ENCODE measurements around the gene HS6ST3. TPM values are rescaled to one million over a fixed set of nuclear protein-coding genes. Genes with fewer than 3 reads are reported as not detected.

Gene HS6ST3
- total and polyA plus RNA-seq, 9 of the 15 experiments (the other 6 are each of a cell fraction or from before 2014, with no cell fraction given): not detected

DNA sequence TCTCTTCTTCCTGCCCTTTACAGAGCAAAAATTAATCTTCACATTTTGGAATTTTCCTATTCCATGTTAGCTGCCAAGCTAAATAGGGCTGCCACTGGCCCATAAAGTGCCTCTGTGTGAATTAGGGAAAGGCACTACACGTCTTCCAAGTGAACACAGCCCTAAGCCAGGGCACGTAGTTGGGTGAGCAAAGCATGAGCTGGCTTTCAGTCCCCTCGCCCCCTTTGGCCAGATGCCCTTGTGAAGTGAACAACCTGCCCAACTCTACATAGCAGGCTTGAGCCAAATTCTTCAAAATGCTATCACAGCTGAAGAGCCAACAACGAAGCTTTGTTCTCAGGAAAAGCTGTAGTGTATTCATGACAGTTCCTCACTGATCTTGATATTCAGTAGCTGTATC, 691.2 kb downstream of the HS6ST3 start:
- H3K9me1 ChIP-seq (ENCODE audit: control insufficient read depth, insufficient read depth, low read length): no peaks in the 10 kb centered on the region
- H3K4me3 ChIP-seq: no peak overlapping the region
- no peak overlapping the region for H3K9ac ChIP-seq (ENCODE audit: insufficient read depth in 1 of 2, low read depth in 2 of 2, low read length in 2 of 2)
- H3K36me3 ChIP-seq (ENCODE audit: control insufficient read depth, insufficient read depth, low read length): no peaks in the 10 kb centered on the region
- FAIRE-seq (no peak), ATAC-seq (no peak), DNase-seq (ENCODE audit: extremely low read depth in 1 of 4, low spot score in 3 of 4) (no peak)
- no peaks in the 10 kb centered on the region for H3K79me2 ChIP-seq (ENCODE audit: control insufficient read depth, insufficient read depth, low read length)
- in situ Hi-C loops (cut with MboI) (no loop called here), intact Hi-C loops (cut with micrococcal nuclease) (no loop called here)
- no peak overlapping the region for H3K4me2 ChIP-seq (ENCODE audit: insufficient read depth, low read length)
- H3K27me3 ChIP-seq (ENCODE audit: control insufficient read depth in 2 of 2, insufficient read depth in 2 of 2, low read length in 2 of 2): no peaks in the 10 kb centered on the region
- ChIA-PET POLR2A (interaction anchor here (0.7 kb wide), 1 partner anchor 14 kb away, joined by 3 read pairs; no protein-coding TSS in a partner anchor), CTCF (ENCODE audit: low intra/inter-chr PET ratio) (no interaction called here)
- no peak overlapping the region for H3K27ac ChIP-seq (ENCODE audit: extremely low read depth, low read depth, low read length)
- WGBS (ENCODE audit: insufficient coverage, low coverage, missing lambda C conversion rate): 0% methylated on average over 2 of the region's 4 CpGs
- H2AFZ ChIP-seq (ENCODE audit: low read depth, low read length): no peak overlapping the region
- H4K20me1 ChIP-seq (replicated peaks; ENCODE audit: control insufficient read depth, insufficient read depth, low read length): no peaks in the 10 kb centered on the region
- no peaks in the 10 kb centered on the region for H3K4me1 ChIP-seq (replicated peaks in 1 of 2; ENCODE audit: control insufficient read depth in 2 of 2, insufficient read depth in 2 of 2, low read length in 2 of 2)
- no TSS peak for BruUV-seq (replicated peaks)
- no peaks in the 10 kb centered on the region for H3K9me3 ChIP-seq (replicated peaks; ENCODE audit: control insufficient read depth, insufficient read depth, low read depth, low read length)
- TF ChIP-seq, protein P1, sequence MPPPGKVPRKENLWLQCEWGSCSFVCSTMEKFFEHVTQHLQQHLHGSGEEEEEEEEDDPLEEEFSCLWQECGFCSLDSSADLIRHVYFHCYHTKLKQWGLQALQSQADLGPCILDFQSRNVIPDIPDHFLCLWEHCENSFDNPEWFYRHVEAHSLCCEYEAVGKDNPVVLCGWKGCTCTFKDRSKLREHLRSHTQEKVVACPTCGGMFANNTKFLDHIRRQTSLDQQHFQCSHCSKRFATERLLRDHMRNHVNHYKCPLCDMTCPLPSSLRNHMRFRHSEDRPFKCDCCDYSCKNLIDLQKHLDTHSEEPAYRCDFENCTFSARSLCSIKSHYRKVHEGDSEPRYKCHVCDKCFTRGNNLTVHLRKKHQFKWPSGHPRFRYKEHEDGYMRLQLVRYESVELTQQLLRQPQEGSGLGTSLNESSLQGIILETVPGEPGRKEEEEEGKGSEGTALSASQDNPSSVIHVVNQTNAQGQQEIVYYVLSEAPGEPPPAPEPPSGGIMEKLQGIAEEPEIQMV (tag; conservative IDR thresholded peaks at IDR 0.05; ENCODE audit: low read depth): no peak
- TF ChIP-seq SMARCA5 (IDR thresholded peaks at IDR 0.05) (no peak), MTF1 (CRISPR knock-in tag; IDR thresholded peaks at IDR 0.05; ENCODE audit: borderline replicate concordance) (no peak), TAF7 (tag; IDR thresholded peaks at IDR 0.05) (no peak), MEIS2 (IDR thresholded peaks at IDR 0.05; ENCODE audit: partially characterized antibody) (no peak), NUFIP1 (IDR thresholded peaks at IDR 0.05; ENCODE audit: partially characterized antibody) (no peak), ZNF717 (CRISPR knock-in tag; IDR thresholded peaks at IDR 0.05) (no peak), PTTG1 (tag; IDR thresholded peaks at IDR 0.05; ENCODE audit: low read depth) (no peak)
- TF ChIP-seq, protein P2, sequence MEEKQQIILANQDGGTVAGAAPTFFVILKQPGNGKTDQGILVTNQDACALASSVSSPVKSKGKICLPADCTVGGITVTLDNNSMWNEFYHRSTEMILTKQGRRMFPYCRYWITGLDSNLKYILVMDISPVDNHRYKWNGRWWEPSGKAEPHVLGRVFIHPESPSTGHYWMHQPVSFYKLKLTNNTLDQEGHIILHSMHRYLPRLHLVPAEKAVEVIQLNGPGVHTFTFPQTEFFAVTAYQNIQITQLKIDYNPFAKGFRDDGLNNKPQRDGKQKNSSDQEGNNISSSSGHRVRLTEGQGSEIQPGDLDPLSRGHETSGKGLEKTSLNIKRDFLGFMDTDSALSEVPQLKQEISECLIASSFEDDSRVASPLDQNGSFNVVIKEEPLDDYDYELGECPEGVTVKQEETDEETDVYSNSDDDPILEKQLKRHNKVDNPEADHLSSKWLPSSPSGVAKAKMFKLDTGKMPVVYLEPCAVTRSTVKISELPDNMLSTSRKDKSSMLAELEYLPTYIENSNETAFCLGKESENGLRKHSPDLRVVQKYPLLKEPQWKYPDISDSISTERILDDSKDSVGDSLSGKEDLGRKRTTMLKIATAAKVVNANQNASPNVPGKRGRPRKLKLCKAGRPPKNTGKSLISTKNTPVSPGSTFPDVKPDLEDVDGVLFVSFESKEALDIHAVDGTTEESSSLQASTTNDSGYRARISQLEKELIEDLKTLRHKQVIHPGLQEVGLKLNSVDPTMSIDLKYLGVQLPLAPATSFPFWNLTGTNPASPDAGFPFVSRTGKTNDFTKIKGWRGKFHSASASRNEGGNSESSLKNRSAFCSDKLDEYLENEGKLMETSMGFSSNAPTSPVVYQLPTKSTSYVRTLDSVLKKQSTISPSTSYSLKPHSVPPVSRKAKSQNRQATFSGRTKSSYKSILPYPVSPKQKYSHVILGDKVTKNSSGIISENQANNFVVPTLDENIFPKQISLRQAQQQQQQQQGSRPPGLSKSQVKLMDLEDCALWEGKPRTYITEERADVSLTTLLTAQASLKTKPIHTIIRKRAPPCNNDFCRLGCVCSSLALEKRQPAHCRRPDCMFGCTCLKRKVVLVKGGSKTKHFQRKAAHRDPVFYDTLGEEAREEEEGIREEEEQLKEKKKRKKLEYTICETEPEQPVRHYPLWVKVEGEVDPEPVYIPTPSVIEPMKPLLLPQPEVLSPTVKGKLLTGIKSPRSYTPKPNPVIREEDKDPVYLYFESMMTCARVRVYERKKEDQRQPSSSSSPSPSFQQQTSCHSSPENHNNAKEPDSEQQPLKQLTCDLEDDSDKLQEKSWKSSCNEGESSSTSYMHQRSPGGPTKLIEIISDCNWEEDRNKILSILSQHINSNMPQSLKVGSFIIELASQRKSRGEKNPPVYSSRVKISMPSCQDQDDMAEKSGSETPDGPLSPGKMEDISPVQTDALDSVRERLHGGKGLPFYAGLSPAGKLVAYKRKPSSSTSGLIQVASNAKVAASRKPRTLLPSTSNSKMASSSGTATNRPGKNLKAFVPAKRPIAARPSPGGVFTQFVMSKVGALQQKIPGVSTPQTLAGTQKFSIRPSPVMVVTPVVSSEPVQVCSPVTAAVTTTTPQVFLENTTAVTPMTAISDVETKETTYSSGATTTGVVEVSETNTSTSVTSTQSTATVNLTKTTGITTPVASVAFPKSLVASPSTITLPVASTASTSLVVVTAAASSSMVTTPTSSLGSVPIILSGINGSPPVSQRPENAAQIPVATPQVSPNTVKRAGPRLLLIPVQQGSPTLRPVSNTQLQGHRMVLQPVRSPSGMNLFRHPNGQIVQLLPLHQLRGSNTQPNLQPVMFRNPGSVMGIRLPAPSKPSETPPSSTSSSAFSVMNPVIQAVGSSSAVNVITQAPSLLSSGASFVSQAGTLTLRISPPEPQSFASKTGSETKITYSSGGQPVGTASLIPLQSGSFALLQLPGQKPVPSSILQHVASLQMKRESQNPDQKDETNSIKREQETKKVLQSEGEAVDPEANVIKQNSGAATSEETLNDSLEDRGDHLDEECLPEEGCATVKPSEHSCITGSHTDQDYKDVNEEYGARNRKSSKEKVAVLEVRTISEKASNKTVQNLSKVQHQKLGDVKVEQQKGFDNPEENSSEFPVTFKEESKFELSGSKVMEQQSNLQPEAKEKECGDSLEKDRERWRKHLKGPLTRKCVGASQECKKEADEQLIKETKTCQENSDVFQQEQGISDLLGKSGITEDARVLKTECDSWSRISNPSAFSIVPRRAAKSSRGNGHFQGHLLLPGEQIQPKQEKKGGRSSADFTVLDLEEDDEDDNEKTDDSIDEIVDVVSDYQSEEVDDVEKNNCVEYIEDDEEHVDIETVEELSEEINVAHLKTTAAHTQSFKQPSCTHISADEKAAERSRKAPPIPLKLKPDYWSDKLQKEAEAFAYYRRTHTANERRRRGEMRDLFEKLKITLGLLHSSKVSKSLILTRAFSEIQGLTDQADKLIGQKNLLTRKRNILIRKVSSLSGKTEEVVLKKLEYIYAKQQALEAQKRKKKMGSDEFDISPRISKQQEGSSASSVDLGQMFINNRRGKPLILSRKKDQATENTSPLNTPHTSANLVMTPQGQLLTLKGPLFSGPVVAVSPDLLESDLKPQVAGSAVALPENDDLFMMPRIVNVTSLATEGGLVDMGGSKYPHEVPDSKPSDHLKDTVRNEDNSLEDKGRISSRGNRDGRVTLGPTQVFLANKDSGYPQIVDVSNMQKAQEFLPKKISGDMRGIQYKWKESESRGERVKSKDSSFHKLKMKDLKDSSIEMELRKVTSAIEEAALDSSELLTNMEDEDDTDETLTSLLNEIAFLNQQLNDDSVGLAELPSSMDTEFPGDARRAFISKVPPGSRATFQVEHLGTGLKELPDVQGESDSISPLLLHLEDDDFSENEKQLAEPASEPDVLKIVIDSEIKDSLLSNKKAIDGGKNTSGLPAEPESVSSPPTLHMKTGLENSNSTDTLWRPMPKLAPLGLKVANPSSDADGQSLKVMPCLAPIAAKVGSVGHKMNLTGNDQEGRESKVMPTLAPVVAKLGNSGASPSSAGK (IDR thresholded peaks at IDR 0.05): no peak
- TF ChIP-seq, protein P3, sequence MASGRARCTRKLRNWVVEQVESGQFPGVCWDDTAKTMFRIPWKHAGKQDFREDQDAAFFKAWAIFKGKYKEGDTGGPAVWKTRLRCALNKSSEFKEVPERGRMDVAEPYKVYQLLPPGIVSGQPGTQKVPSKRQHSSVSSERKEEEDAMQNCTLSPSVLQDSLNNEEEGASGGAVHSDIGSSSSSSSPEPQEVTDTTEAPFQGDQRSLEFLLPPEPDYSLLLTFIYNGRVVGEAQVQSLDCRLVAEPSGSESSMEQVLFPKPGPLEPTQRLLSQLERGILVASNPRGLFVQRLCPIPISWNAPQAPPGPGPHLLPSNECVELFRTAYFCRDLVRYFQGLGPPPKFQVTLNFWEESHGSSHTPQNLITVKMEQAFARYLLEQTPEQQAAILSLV (tag; IDR thresholded peaks at IDR 0.05): no peak
